ENCODE results near the gene MAMDC4. TPM values are rescaled to one million over a fixed set of nuclear protein-coding genes. Genes with fewer than 3 reads are reported as not detected.

The MAMDC4 gene
- total RNA-seq, 4 donors from 2014 or later, result 0.89 to 1.4 (median 1.4) TPM

- 93 to 94% methylated on average over 31 of the region's 31 CpGs for WGBS, 2 donors
- TF ChIP-seq CTCF (IDR thresholded peaks at IDR 0.05), result no peak
- TF ChIP-seq POLR2A (IDR thresholded peaks at IDR 0.05), result no peak
- intact Hi-C loops (cut with DNase I; ENCODE audit: low total_unique reads), result no loop called here
- H3K4me3 ChIP-seq (ENCODE audit: low read depth, poor library complexity, severe bottlenecking), result no peak overlapping the region
- no peak for DNase-seq (ENCODE audit: low spot score in 2 of 2)
These were observed 23.5 kb upstream of the MAMDC4 start for GRCh38 chr9:136828474-136829140.

GRCh38 chr9:136829412-136829811, 22.7 kb upstream of the MAMDC4 start:
- no peak for TF ChIP-seq CTCF (IDR thresholded peaks at IDR 0.05)
- no peak for TF ChIP-seq POLR2A (IDR thresholded peaks at IDR 0.05)
- intact Hi-C loops (cut with DNase I; ENCODE audit: low total_unique reads), result no loop called here
- no peak overlapping the region for H3K4me3 ChIP-seq (ENCODE audit: low read depth, poor library complexity, severe bottlenecking)
- 96 to 97% methylated on average over 13 to 14 of the region's 14 CpGs for WGBS, 2 donors
- DNase-seq (ENCODE audit: low spot score in 2 of 2), result no peak

GRCh38 chr9:136829981-136830885, 21.9 kb upstream of the MAMDC4 start:
- WGBS, 2 donors, result 84 to 88% methylated on average over 21 to 41 of the region's 41 CpGs
- intact Hi-C loops (cut with DNase I; ENCODE audit: low total_unique reads), result no loop called here
- no peak for TF ChIP-seq POLR2A (IDR thresholded peaks at IDR 0.05)
- TF ChIP-seq CTCF (IDR thresholded peaks at IDR 0.05), result no peak

GRCh38 chr9:136831002-136831719, 21.0 kb upstream of the MAMDC4 start:
- WGBS, 2 donors, result 88 to 89% methylated on average over 27 to 30 of the region's 30 CpGs
- DNase-seq (ENCODE audit: low spot score in 2 of 2), result no peak
- no peak overlapping the region for H3K4me3 ChIP-seq (ENCODE audit: low read depth, poor library complexity, severe bottlenecking)
- TF ChIP-seq CTCF (IDR thresholded peaks at IDR 0.05) (no peak), POLR2A (IDR thresholded peaks at IDR 0.05) (no peak)
- intact Hi-C loops (cut with DNase I; ENCODE audit: low total_unique reads), result no loop called here

More at GRCh38 chr9:136829981-136830885, 21.9 kb upstream of the MAMDC4 start:
- no peak for DNase-seq (ENCODE audit: low spot score in 2 of 2)
- no peak overlapping the region for H3K4me3 ChIP-seq (ENCODE audit: low read depth, poor library complexity, severe bottlenecking)

GRCh38 chr9:136831720-136832104, 20.4 kb upstream of the MAMDC4 start:
- intact Hi-C loops (cut with DNase I; ENCODE audit: low total_unique reads), result no loop called here
- H3K4me3 ChIP-seq (ENCODE audit: low read depth, poor library complexity, severe bottlenecking), result no peak overlapping the region
- 92 to 94% methylated on average over 21 to 23 of the region's 23 CpGs for WGBS, 2 donors
- TF ChIP-seq CTCF (IDR thresholded peaks at IDR 0.05) (no peak), POLR2A (IDR thresholded peaks at IDR 0.05) (no peak)
- no peak for DNase-seq (ENCODE audit: low spot score in 2 of 2)
